ENCODE measurements around the gene GPR87. TPM values are rescaled to one million over a fixed set of nuclear protein-coding genes. Genes with fewer than 3 reads are reported as not detected.

Gene GPR87
- total RNA-seq, 5 donors from 2014 or later (not counting 1 experiment from before 2014, with no cell fraction given), result not detected

DNA sequence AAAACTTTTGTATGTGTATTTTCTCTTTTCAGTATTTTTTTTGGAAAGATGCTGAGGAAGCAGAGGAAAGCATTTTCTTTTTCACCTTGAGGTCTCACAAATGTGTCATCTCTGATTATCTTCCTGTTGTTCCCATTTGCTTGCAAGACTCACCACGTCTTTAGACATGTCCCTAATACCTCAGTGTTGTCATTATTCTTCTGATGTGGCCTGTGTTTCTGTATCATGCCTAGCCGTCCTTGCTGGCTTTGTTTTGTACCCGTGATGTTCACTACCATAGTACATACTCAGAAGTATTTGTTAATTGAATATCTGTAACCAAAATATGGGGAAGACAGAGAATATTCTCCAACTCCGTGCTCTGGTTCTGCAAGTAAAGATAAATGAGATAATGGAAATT, 33.2 kb downstream of the GPR87 start:
- no peak overlapping the region for H3K4me3 Mint-ChIP-seq
- no peaks in the 10 kb centered on the region for H3K9me3 ChIP-seq
- peaks cover 0 to 25% of the 10 kb centered on the region in 2 experiments for H3K4me1 ChIP-seq (ENCODE audit: control insufficient read depth in 1 of 2, extremely low read depth in 1 of 2, insufficient read depth in 2 of 2, low read length in 2 of 2)
- H3K27me3 Mint-ChIP-seq, result no peaks in the 10 kb centered on the region
- peaks cover 8 to 29% (median 27%) of the 10 kb centered on the region in 3 donors for H3K4me1 Mint-ChIP-seq
- CTCF ChIA-PET, result interaction anchor here (1.0 to 2.2 kb wide), 5 partner anchors 55 to 130 kb away, joined by 3 to 25 read pairs (median 12); no protein-coding TSS in a partner anchor
- peak in 1 of 4 experiments; percentile 65 for ATAC-seq (replicated peaks in 1 of 4)
- no peaks in the 10 kb centered on the region for H3K27me3 ChIP-seq (replicated peaks in 1 of 2; ENCODE audit: control insufficient read depth in 2 of 2, extremely low read depth in 1 of 2, insufficient read depth in 2 of 2, low read length in 1 of 2)
- no peaks in the 10 kb centered on the region for H3K36me3 Mint-ChIP-seq
- no peaks in the 10 kb centered on the region for H3K9me3 Mint-ChIP-seq
- no peak overlapping the region for H3K4me3 ChIP-seq (ENCODE audit: control insufficient read depth in 1 of 2, extremely low read depth in 1 of 2, low read length in 1 of 2)
- peak overlapping the region; percentile 66 to 79 for H3K27ac Mint-ChIP-seq
- peak overlapping the region; percentile 4 for H3K27ac ChIP-seq (ENCODE audit: low read length)
- no peaks in the 10 kb centered on the region for H3K36me3 ChIP-seq (ENCODE audit: control insufficient read depth in 2 of 2, extremely low read depth in 1 of 2, insufficient read depth in 1 of 2, low read length in 1 of 2)
- peak in 1 of 35 experiments; percentile 16 for DNase-seq
- WGBS (ENCODE audit: insufficient coverage), result no CpG with 5 or more reads among the region's 4 CpGs
- POLR2A ChIA-PET, result no interaction called here

DNA sequence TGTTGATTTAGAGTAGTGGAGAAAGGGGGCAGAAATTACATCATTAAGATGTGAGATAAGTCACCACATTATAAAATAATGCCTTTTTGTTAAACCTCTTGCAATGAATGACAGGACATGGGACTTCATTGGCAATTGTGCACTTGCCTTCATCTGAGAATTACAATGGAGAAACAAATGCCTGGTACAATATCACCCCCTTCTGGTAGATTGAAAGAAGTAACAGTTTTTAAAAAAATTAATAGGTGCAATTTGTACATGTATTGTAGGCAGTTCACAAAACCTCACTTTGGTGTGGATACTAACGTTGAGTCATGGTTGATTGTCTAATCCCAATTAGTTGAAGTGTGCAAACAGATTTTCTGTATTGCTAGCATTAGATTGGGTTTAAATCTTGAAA, 33.7 kb downstream of the GPR87 start:
- no peak overlapping the region for H3K27ac ChIP-seq (ENCODE audit: low read length)
- Mint-ChIP-seq H3K9me3 (no peaks in the 10 kb centered on the region), H3K4me3 (no peak overlapping the region), H3K27me3 (no peaks in the 10 kb centered on the region), H3K36me3 (no peaks in the 10 kb centered on the region), H3K27ac (peak overlapping the region in 1 of 2 donors; percentile 66), H3K4me1 (peaks cover 13 to 34% (median 32%) of the 10 kb centered on the region in 3 donors)
- H3K27me3 ChIP-seq (replicated peaks in 1 of 2; ENCODE audit: control insufficient read depth in 2 of 2, extremely low read depth in 1 of 2, insufficient read depth in 2 of 2, low read length in 1 of 2), result no peaks in the 10 kb centered on the region
- H3K36me3 ChIP-seq (ENCODE audit: control insufficient read depth in 2 of 2, extremely low read depth in 1 of 2, insufficient read depth in 1 of 2, low read length in 1 of 2), result no peaks in the 10 kb centered on the region
- H3K4me3 ChIP-seq (ENCODE audit: control insufficient read depth in 1 of 2, extremely low read depth in 1 of 2, low read length in 1 of 2), result no peak overlapping the region
- H3K9me3 ChIP-seq, result no peaks in the 10 kb centered on the region
- peaks cover 0 to 30% of the 10 kb centered on the region in 2 experiments for H3K4me1 ChIP-seq (ENCODE audit: control insufficient read depth in 1 of 2, extremely low read depth in 1 of 2, insufficient read depth in 2 of 2, low read length in 2 of 2)
- DNase-seq (peak in 2 of 35 experiments; percentile 13 to 80), ATAC-seq (replicated peaks in 1 of 4) (peak; percentile 49 to 69 (median 66))
- WGBS (ENCODE audit: insufficient coverage), result 0% methylated on average over 1 of the region's 1 CpG
- POLR2A ChIA-PET, result no interaction called here
- CTCF ChIA-PET, result interaction anchor here (0.6 to 3.0 kb wide), 21 partner anchors 13 to 1049 kb away, joined by 3 to 25 read pairs (median 3); partner anchors contain the start of gene GPR171 (in 1 of the 2)

DNA sequence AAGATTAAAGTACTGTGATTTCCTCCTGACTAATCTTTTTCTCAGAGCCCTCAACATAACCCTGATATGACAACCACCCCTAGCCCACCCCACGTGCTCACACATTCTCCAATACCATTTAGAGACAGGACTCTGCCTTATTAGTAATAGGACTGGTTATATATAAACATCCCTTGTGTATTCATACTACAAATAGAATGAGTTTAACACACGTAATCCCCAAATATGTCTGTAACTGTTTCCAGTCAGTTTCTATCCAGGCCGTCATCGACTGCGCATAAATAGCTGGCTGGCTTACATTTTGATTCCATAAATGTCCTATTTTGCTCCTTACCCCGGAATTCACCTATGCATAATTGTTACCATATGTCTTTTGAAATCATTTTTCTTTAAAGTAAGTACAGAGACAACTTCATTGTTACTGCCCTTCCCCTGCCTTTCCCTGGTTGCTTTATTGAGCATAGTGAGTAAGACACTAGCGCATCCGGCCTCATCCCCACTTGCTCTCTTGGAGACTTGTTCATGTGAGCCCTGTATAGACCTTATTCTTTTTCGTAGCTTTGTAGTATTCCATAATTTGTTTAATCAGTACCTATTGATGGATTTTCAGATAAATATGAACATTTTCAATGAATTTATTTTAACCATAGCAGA, 34.8 kb downstream of the GPR87 start:
- POLR2A ChIA-PET, result interaction anchor here (0.6 kb wide), 3 partner anchors 11 to 849 kb away, joined by 4 to 10 read pairs (median 9); no protein-coding TSS in a partner anchor
- WGBS (ENCODE audit: insufficient coverage), result no CpG with 5 or more reads among the region's 9 CpGs
- Histone ChIP-seq H3K36me3 (ENCODE audit: control insufficient read depth in 2 of 2, extremely low read depth in 1 of 2, insufficient read depth in 1 of 2, low read length in 1 of 2) (no peaks in the 10 kb centered on the region), H3K27me3 (replicated peaks in 1 of 2; ENCODE audit: control insufficient read depth in 2 of 2, extremely low read depth in 1 of 2, insufficient read depth in 2 of 2, low read length in 1 of 2) (no peaks in the 10 kb centered on the region), H3K9me3 (no peaks in the 10 kb centered on the region), H3K4me3 (ENCODE audit: control insufficient read depth in 1 of 2, extremely low read depth in 1 of 2, low read length in 1 of 2) (no peak overlapping the region), H3K4me1 (ENCODE audit: control insufficient read depth in 1 of 2, extremely low read depth in 1 of 2, insufficient read depth in 2 of 2, low read length in 2 of 2) (peaks cover 3 to 36% of the 10 kb centered on the region in 2 experiments), H3K27ac (ENCODE audit: low read length) (no peak overlapping the region)
- no peak overlapping the region for H3K27ac Mint-ChIP-seq
- H3K4me1 Mint-ChIP-seq, result peaks cover 18 to 39% (median 39%) of the 10 kb centered on the region in 3 donors
- CTCF ChIA-PET, result interaction anchor here (0.7 to 4.6 kb wide), 19 partner anchors 10 to 126 kb away, joined by 3 to 37 read pairs (median 5); partner anchors contain the start of gene GPR171 (in 1 of the 2)
- H3K36me3 Mint-ChIP-seq, result no peaks in the 10 kb centered on the region
- DNase-seq, result no peak
- H3K9me3 Mint-ChIP-seq, result no peaks in the 10 kb centered on the region
- no peak for ATAC-seq (replicated peaks in 1 of 4)
- no peaks in the 10 kb centered on the region for H3K27me3 Mint-ChIP-seq
- no peak overlapping the region for H3K4me3 Mint-ChIP-seq

- peak in 3 of 4 experiments; percentile 38 to 45 (median 41) for ATAC-seq (replicated peaks in 1 of 4)
- DNase-seq, result peak in 1 of 35 experiments; percentile 26
- peaks cover 3% of the 10 kb centered on the region for H3K36me3 Mint-ChIP-seq
- Histone ChIP-seq H3K36me3 (ENCODE audit: control insufficient read depth in 2 of 2, extremely low read depth in 1 of 2, insufficient read depth in 1 of 2, low read length in 1 of 2) (no peaks in the 10 kb centered on the region), H3K9me3 (no peaks in the 10 kb centered on the region), H3K4me3 (ENCODE audit: control insufficient read depth in 1 of 2, extremely low read depth in 1 of 2, low read length in 1 of 2) (no peak within 1 kb of the TSS), H3K27ac (ENCODE audit: low read length) (peak within 1 kb of the TSS; percentile 66), H3K4me1 (ENCODE audit: control insufficient read depth in 1 of 2, extremely low read depth in 1 of 2, insufficient read depth in 2 of 2, low read length in 2 of 2) (peaks cover 14 to 39% of the 10 kb centered on the region in 2 experiments), H3K27me3 (replicated peaks in 1 of 2; ENCODE audit: control insufficient read depth in 2 of 2, extremely low read depth in 1 of 2, insufficient read depth in 2 of 2, low read length in 1 of 2) (no peaks in the 10 kb centered on the region)
- H3K27me3 Mint-ChIP-seq, result no peaks in the 10 kb centered on the region
- H3K27ac Mint-ChIP-seq, result peak within 1 kb of the TSS; percentile 89 to 94
- peak within 1 kb of the TSS in 1 of 3 donors; percentile 13 for H3K4me3 Mint-ChIP-seq
- ChIA-PET POLR2A (interaction anchor here (0.6 to 1.3 kb wide), 3 partner anchors 10 to 51 kb away, joined by 3 to 4 read pairs (median 4); no protein-coding TSS in a partner anchor), CTCF (interaction anchor here (0.6 to 4.6 kb wide), 20 partner anchors 9 to 1925 kb away, joined by 3 to 37 read pairs (median 4); partner anchors contain the start of gene GPR171 (in 1 of the 2))
- WGBS (ENCODE audit: insufficient coverage), result no CpG with 5 or more reads among the region's 4 CpGs
- H3K9me3 Mint-ChIP-seq, result no peaks in the 10 kb centered on the region
- peaks cover 40 to 52% (median 51%) of the 10 kb centered on the region in 3 donors for H3K4me1 Mint-ChIP-seq
Observed at GRCh38 chr3:151278230-151278629, 38.4 kb downstream of the GPR87 start, which contains the start of gene P2RY14. Gene P2RY14, minus strand, starts transcription at chr3:151278542. Its CDS starts 64,226 bp downstream, at chr3:151214316.

DNA sequence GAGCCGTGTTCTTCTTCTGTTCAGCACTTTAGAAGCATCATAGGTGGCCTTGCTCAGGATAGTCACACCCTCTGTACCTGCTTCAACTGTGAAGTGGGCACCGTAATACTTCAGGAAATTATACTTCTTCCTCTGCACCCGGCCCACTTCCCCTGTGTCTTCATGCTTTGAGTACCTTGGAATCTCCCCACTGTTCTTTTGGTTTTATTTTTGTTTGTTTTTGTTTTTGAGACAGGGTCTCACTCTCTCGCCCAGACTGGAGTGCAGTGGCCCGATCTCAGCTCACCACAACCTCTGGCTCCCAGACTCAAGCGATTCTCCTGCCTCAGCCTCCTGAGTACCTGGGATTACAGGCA, 40.0 kb downstream of the GPR87 start:
- ChIA-PET POLR2A (interaction anchor here (0.6 to 0.7 kb wide), 5 partner anchors 46 to 534 kb away, joined by 3 to 10 read pairs (median 3); no protein-coding TSS in a partner anchor), CTCF (interaction anchor here in 1 of 2 donors (0.7 kb wide), 2 partner anchors 51 to 1056 kb away, joined by 3 to 4 read pairs; no protein-coding TSS in a partner anchor)
- Mint-ChIP-seq H3K4me3 (peak overlapping the region; percentile 39 to 60 (median 58)), H3K36me3 (peaks cover 3% of the 10 kb centered on the region), H3K27me3 (no peaks in the 10 kb centered on the region), H3K27ac (peak overlapping the region; percentile 92 to 94), H3K9me3 (no peaks in the 10 kb centered on the region), H3K4me1 (peaks cover 40 to 46% (median 46%) of the 10 kb centered on the region in 3 donors)
- peak overlapping the region; percentile 66 for H3K27ac ChIP-seq (ENCODE audit: low read length)
- H3K36me3 ChIP-seq (ENCODE audit: control insufficient read depth in 2 of 2, extremely low read depth in 1 of 2, insufficient read depth in 1 of 2, low read length in 1 of 2), result no peaks in the 10 kb centered on the region
- H3K9me3 ChIP-seq, result no peaks in the 10 kb centered on the region
- 0% methylated on average over 1 of the region's 6 CpGs for WGBS (ENCODE audit: insufficient coverage)
- peaks cover 14 to 37% of the 10 kb centered on the region in 2 experiments for H3K4me1 ChIP-seq (ENCODE audit: control insufficient read depth in 1 of 2, extremely low read depth in 1 of 2, insufficient read depth in 2 of 2, low read length in 2 of 2)
- no peak overlapping the region for H3K4me3 ChIP-seq (ENCODE audit: control insufficient read depth in 1 of 2, extremely low read depth in 1 of 2, low read length in 1 of 2)
- peak in 33 of 35 experiments; percentile 4 to 67 (median 40) for DNase-seq
- H3K27me3 ChIP-seq (replicated peaks in 1 of 2; ENCODE audit: control insufficient read depth in 2 of 2, extremely low read depth in 1 of 2, insufficient read depth in 2 of 2, low read length in 1 of 2), result no peaks in the 10 kb centered on the region
- ATAC-seq (replicated peaks in 1 of 4), result peak; percentile 72 to 97 (median 74)

DNA sequence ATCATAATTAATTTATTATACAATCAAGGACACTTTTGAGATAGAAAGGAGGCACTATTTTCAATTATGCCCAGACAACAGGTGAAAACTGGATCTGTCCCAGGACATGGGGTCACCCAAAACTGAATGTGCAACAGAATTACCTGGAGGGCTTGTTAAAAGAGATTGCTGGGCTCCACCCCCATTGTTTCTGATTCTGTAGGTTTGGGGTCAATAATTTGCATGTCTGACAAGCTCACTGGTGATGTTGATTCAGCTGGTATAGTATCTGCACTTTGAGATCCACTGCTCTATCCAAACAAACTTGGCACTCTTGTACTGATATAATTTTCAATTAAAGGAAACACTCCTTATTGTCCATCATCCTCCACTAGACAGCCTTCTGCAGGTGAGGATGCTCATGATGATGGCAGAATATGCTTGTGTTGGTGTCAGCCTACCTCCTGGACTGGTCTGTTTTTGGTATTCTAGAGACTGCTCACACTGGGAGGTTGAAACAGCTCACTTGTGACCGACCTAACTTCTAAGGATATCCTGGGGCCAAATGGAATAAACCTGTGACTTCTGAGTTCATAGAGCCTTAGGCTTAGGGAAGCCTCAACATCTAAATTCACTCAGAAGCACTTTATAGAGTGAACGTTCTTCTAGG, 40.5 kb downstream of the GPR87 start:
- Mint-ChIP-seq H3K27ac (peak overlapping the region; percentile 92 to 94), H3K4me1 (peaks cover 40 to 46% (median 46%) of the 10 kb centered on the region in 3 donors), H3K36me3 (peaks cover 3% of the 10 kb centered on the region), H3K4me3 (peak overlapping the region in 1 of 3 donors; percentile 39), H3K27me3 (no peaks in the 10 kb centered on the region), H3K9me3 (no peaks in the 10 kb centered on the region)
- WGBS (ENCODE audit: insufficient coverage), result 14% methylated on average over 1 of the region's 2 CpGs
- Histone ChIP-seq H3K27ac (ENCODE audit: low read length) (peak overlapping the region; percentile 66), H3K9me3 (no peaks in the 10 kb centered on the region), H3K27me3 (replicated peaks in 1 of 2; ENCODE audit: control insufficient read depth in 2 of 2, extremely low read depth in 1 of 2, insufficient read depth in 2 of 2, low read length in 1 of 2) (no peaks in the 10 kb centered on the region), H3K4me1 (ENCODE audit: control insufficient read depth in 1 of 2, extremely low read depth in 1 of 2, insufficient read depth in 2 of 2, low read length in 2 of 2) (peaks cover 14 to 37% of the 10 kb centered on the region in 2 experiments), H3K36me3 (ENCODE audit: control insufficient read depth in 2 of 2, extremely low read depth in 1 of 2, insufficient read depth in 1 of 2, low read length in 1 of 2) (no peaks in the 10 kb centered on the region), H3K4me3 (ENCODE audit: control insufficient read depth in 1 of 2, extremely low read depth in 1 of 2, low read length in 1 of 2) (no peak overlapping the region)
- ChIA-PET CTCF (interaction anchor here in 1 of 2 donors (0.7 kb wide), 2 partner anchors 50 to 1056 kb away, joined by 3 to 4 read pairs; no protein-coding TSS in a partner anchor), POLR2A (interaction anchor here (0.6 to 0.7 kb wide), 5 partner anchors 46 to 533 kb away, joined by 3 to 10 read pairs (median 3); no protein-coding TSS in a partner anchor)
- peak in 3 of 4 experiments; percentile 7 to 39 (median 13) for ATAC-seq (replicated peaks in 1 of 4)
- no peak for DNase-seq
